IMR-90 (cell line): ENCODE results near the gene TRIM32. TPM values are rescaled to one million over a fixed set of nuclear protein-coding genes. Genes with fewer than 3 reads are reported as not detected.

Source experiments
- ATAC-seq: fragments of 200-7000 bp; cut with Tn5 transposase; 2 replicates; pipeline ENCODE4 v1.9.1; 2020; ENCODE audit warnings: low read depth, mild to moderate bottlenecking, moderate library complexity
- BruUV-seq: library from RNA; stranded (reverse); fragments of 400-500 nt; replicated peaks from 2 replicates; lab custom pipeline; 2021; lab: Mats Ljungman, UMichigan
- CTCF ChIA-PET: fragments of 300-600 bp; formaldehyde crosslinking; extraction: SDS; loops from one replicate; lab custom pipeline; 2021; ENCODE audit warnings: antibody characterized with exemption; lab: Yijun Ruan, JAX
- POLR2A ChIA-PET: fragments of 300-600 bp; sonication (Branson Sonifier 250); formaldehyde crosslinking; loops from one replicate; lab custom pipeline; 2022; ENCODE audit warnings: antibody characterized with exemption; ENCODE audit not compliant: unreplicated experiment; lab: Charles Lee
- DNase-seq: peaks from one replicate; pipeline ENCODE4 v3.0.0; 2013
- H2AFZ ChIP-seq: replicated peaks from 2 replicates; pipeline ENCODE3; 2013; ENCODE audit warnings: low read length, mild to moderate bottlenecking; ENCODE audit not compliant: poor library complexity
- H2AK5ac ChIP-seq: 2 replicates; pipeline ENCODE4 v1.6.1; 2013; ENCODE audit warnings: low read depth, low read length, inconsistent platforms
- H2AK9ac ChIP-seq: replicated peaks from 2 replicates; pipeline ENCODE3; 2013; ENCODE audit warnings: mild to moderate bottlenecking, low read depth, low read length, moderate library complexity; ENCODE audit not compliant: poor library complexity
- H2BK120ac ChIP-seq: 2 replicates; pipeline ENCODE4 v1.6.1; 2013; ENCODE audit warnings: low read depth, low read length, inconsistent platforms
- H2BK15ac ChIP-seq: 3 replicates; pipeline ENCODE4 v1.6.1; 2013; ENCODE audit warnings: low read depth, low read length, inconsistent platforms
- H2BK20ac ChIP-seq: 2 replicates; pipeline ENCODE4 v1.6.1; 2013; ENCODE audit warnings: low read depth, mild to moderate bottlenecking, inconsistent platforms, low read length, moderate library complexity
- H2BK5ac ChIP-seq: 2 replicates; pipeline ENCODE4 v1.6.1; 2013; ENCODE audit warnings: mild to moderate bottlenecking, low read depth, low read length, inconsistent platforms; ENCODE audit not compliant: poor library complexity, severe bottlenecking
- H3K14ac ChIP-seq: replicated peaks from 2 replicates; pipeline ENCODE4 v1.6.1; 2013; ENCODE audit warnings: low read depth, low read length, inconsistent platforms
- H3K18ac ChIP-seq: 2 replicates; pipeline ENCODE4 v1.6.1; 2013; ENCODE audit warnings: low read depth, low read length, control low read depth
- H3K23ac ChIP-seq: 2 replicates; pipeline ENCODE4 v1.6.1; 2013; ENCODE audit warnings: low read depth, low read length, inconsistent platforms
- H3K27ac ChIP-seq: 2 replicates; pipeline ENCODE4 v1.5.1; 2013; ENCODE audit warnings: mild to moderate bottlenecking, control low read depth, low read length; ENCODE audit not compliant: insufficient read depth
- H3K27me3 ChIP-seq: 2 replicates; pipeline ENCODE4 v1.6.1; 2013; ENCODE audit warnings: low read length; ENCODE audit not compliant: control insufficient read depth, insufficient read depth
- H3K36me3 ChIP-seq: 2 replicates; pipeline ENCODE4 v1.6.1; 2013; ENCODE audit warnings: low read length, mixed read lengths; ENCODE audit not compliant: control insufficient read depth, insufficient read depth
- H3K4ac ChIP-seq: 2 replicates; pipeline ENCODE4 v1.6.1; 2013; ENCODE audit warnings: low read depth, low read length, inconsistent platforms
- H3K4me1 ChIP-seq: 2 replicates; pipeline ENCODE4 v1.6.1; 2013; ENCODE audit warnings: low read length, mixed read lengths; ENCODE audit not compliant: control insufficient read depth, insufficient read depth
- H3K4me2 ChIP-seq: 2 replicates; pipeline ENCODE4 v1.6.1; 2013; ENCODE audit warnings: low read depth, mild to moderate bottlenecking, control low read depth, low read length, moderate library complexity
- H3K4me3 ChIP-seq: 2 replicates; pipeline ENCODE4 v1.5.1; 2013; ENCODE audit warnings: low read depth, mild to moderate bottlenecking, control low read depth, low read length, moderate library complexity; ENCODE audit not compliant: insufficient read depth
- H3K56ac ChIP-seq: 2 replicates; pipeline ENCODE4 v1.6.1; 2013; ENCODE audit warnings: low read length, inconsistent platforms; ENCODE audit not compliant: insufficient read depth; ENCODE audit errors: extremely low read depth
- H3K79me1 ChIP-seq, 2 experiments: 2 replicates each; pipeline ENCODE4 v1.6.1; 2013; ENCODE audit warnings: low read length in 2 of 2, inconsistent platforms in 1 of 2, low read depth in 1 of 2
- H3K9ac ChIP-seq: 2 replicates; pipeline ENCODE4 v1.6.1; 2013; ENCODE audit warnings: low read depth, low read length, control low read depth
- H3K9me1 ChIP-seq: 2 replicates; pipeline ENCODE4 v1.6.1; 2013; ENCODE audit warnings: low read length, inconsistent platforms; ENCODE audit not compliant: insufficient read depth
- H3K9me3 ChIP-seq: 2 replicates; pipeline ENCODE4 v1.6.1; 2013; ENCODE audit warnings: low read length; ENCODE audit not compliant: control insufficient read depth, insufficient read depth
- H4K20me1 ChIP-seq: 2 replicates; pipeline ENCODE4 v1.6.1; 2013; ENCODE audit warnings: low read length, inconsistent platforms; ENCODE audit not compliant: insufficient read depth
- H4K5ac ChIP-seq: 2 replicates; pipeline ENCODE4 v1.6.1; 2013; ENCODE audit warnings: mild to moderate bottlenecking, low read depth, low read length, control low read depth
- H4K8ac ChIP-seq, 2 experiments: 2 replicates each; pipeline ENCODE4 v1.6.1; 2013; ENCODE audit warnings: low read depth in 2 of 2, low read length in 2 of 2, control low read depth in 1 of 2, inconsistent platforms in 1 of 2
- H4K91ac ChIP-seq: 2 replicates; pipeline ENCODE4 v1.6.1; 2013; ENCODE audit warnings: low read depth, low read length, inconsistent platforms; ENCODE audit not compliant: insufficient read depth
- BHLHE40 ChIP-seq: fragments of 150-350 bp; IDR thresholded peaks from 2 replicates; pipeline ENCODE4 v1.6.1; 2016; ENCODE audit warnings: mild to moderate bottlenecking, low read depth, low read length
- CHD1 ChIP-seq: IDR thresholded peaks from 2 replicates; pipeline ENCODE4 v1.6.1; 2012; ENCODE audit warnings: low read depth, low read length, improper control_type of control experiment
- MAFK ChIP-seq: IDR thresholded peaks from 2 replicates; pipeline ENCODE4 v1.6.1; 2012; ENCODE audit warnings: low read depth, low read length, improper control_type of control experiment
- MAZ ChIP-seq: IDR thresholded peaks from 2 replicates; pipeline ENCODE4 v1.6.1; 2012; ENCODE audit warnings: low read depth, mild to moderate bottlenecking, low read length, improper control_type of control experiment, moderate library complexity, borderline replicate concordance
- MXI1 ChIP-seq: IDR thresholded peaks from 2 replicates; pipeline ENCODE4 v1.6.1; 2012; ENCODE audit warnings: low read depth, mild to moderate bottlenecking, low read length, moderate library complexity, borderline replicate concordance
- POLR2A ChIP-seq: IDR thresholded peaks from 2 replicates; pipeline ENCODE4 v1.6.1; 2012; ENCODE audit warnings: mild to moderate bottlenecking, low read depth, low read length
- RCOR1 ChIP-seq: IDR thresholded peaks from 2 replicates; pipeline ENCODE4 v1.6.1; 2012; ENCODE audit warnings: mild to moderate bottlenecking, low read length, improper control_type of control experiment; ENCODE audit not compliant: insufficient replicate concordance
- RFX5 ChIP-seq: IDR thresholded peaks from 2 replicates; pipeline ENCODE4 v1.8.0; 2012; ENCODE audit warnings: low read depth, mild to moderate bottlenecking, low read length, moderate library complexity
- SMC3 ChIP-seq: fragments of 150-350 bp; IDR thresholded peaks from 2 replicates; pipeline ENCODE4 v1.6.1; 2016; ENCODE audit warnings: low read depth, mild to moderate bottlenecking, antibody characterized with exemption, low read length, moderate library complexity
- WGBS, 2 experiments: methylation state at CpG; one replicate each; pipeline versions ENCODE4 v1.1.5 to v1.1.7; 2013; ENCODE audit warnings: missing lambda C conversion rate in 2 of 2; ENCODE audit not compliant: insufficient read length in 1 of 2; ENCODE audit errors: extremely low coverage in 2 of 2; 5-methylcytosine and 5-hydroxymethylcytosine counted together
- dilution Hi-C: fragments of 300-500 bp; cut with HindIII; formaldehyde crosslinking; loops from one replicate; pipeline ENCODE4 v1.14.3; 2018; ENCODE audit warnings: low sequenced_read_pairs; ENCODE audit not compliant: unreplicated experiment
- in situ Hi-C: fragments of 300-500 bp; cut with MboI; formaldehyde crosslinking; loops from 3 replicates; pipeline ENCODE4 v1.14.3; 2019; ENCODE audit warnings: low sequenced_read_pairs, inconsistent platforms, mixed read lengths
- intact Hi-C: fragments of 100-400 bp; cut with micrococcal nuclease; formaldehyde crosslinking; loops from 2 replicates; pipeline ENCODE4 v1.10.0; 2022
- polyA plus RNA-seq, 3 experiments: library from polyadenylated mRNA; depleted of rRNA; stranded (reverse); fragments of >200 nt; gene quantifications; 2 replicates each; pipeline ENCODE4 v1.2.3, GENCODE V29; 2012; ENCODE audit warnings: low replicate concordance in 1 of 3
- total RNA-seq: library from RNA; depleted of rRNA; stranded (reverse); fragments of >200 nt; gene quantifications from 2 replicates; pipeline ENCODE4 v1.2.3, GENCODE V29; 2012
- TF ChIP-seq, protein P1 (sequence below): conservative IDR thresholded peaks from 2 replicates; pipeline ENCODE4 v1.5.1; 2012; ENCODE audit warnings: mild to moderate bottlenecking, low read depth, low read length, improper control_type of control experiment
- TF ChIP-seq, protein P2 (sequence below): fragments of 150-350 bp; IDR thresholded peaks from 2 replicates; pipeline ENCODE4 v1.6.1; 2017; ENCODE audit warnings: mild to moderate bottlenecking, antibody characterized with exemption, low read length, low read depth

The TRIM32 gene
- total and polyA plus RNA-seq, 2 of the 4 experiments (the other 2 are of a cell fraction), result 12.8 to 31.0 TPM

DNA sequence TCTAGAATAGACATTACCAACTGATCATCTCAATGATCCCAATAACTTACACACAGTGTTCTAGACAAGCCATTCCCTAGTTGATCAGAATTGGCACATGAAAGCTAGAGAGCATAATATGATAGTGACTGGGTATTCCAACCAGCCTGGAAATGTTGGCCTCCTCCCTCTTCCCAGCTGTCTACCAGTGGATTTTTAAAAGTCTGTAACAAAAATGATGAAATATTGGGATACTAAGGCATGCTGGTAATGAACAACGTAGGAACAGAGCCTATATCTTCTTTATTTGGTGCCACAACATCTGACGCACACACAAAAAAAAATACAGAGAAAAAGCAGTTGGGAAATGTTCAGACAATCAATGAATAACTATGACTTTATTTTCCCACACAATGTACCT, 34.8 kb downstream of the TRIM32 start:
- H3K9ac ChIP-seq, result no peak overlapping the region
- no peak overlapping the region for H3K4ac ChIP-seq
- H3K79me1 ChIP-seq, result no peaks in the 10 kb centered on the region
- no peaks in the 10 kb centered on the region for H3K9me1 ChIP-seq
- H3K18ac ChIP-seq, result no peak overlapping the region
- H2BK20ac ChIP-seq, result no peak overlapping the region
- no peak overlapping the region for H2AK9ac ChIP-seq
- no peak for DNase-seq
- H2AFZ ChIP-seq, result no peak overlapping the region
- TF ChIP-seq BHLHE40, result no peak
- no peak for TF ChIP-seq MAZ
- no peak for TF ChIP-seq RCOR1
- TF ChIP-seq, protein P1, sequence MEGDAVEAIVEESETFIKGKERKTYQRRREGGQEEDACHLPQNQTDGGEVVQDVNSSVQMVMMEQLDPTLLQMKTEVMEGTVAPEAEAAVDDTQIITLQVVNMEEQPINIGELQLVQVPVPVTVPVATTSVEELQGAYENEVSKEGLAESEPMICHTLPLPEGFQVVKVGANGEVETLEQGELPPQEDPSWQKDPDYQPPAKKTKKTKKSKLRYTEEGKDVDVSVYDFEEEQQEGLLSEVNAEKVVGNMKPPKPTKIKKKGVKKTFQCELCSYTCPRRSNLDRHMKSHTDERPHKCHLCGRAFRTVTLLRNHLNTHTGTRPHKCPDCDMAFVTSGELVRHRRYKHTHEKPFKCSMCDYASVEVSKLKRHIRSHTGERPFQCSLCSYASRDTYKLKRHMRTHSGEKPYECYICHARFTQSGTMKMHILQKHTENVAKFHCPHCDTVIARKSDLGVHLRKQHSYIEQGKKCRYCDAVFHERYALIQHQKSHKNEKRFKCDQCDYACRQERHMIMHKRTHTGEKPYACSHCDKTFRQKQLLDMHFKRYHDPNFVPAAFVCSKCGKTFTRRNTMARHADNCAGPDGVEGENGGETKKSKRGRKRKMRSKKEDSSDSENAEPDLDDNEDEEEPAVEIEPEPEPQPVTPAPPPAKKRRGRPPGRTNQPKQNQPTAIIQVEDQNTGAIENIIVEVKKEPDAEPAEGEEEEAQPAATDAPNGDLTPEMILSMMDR, result no peak
- no peak for TF ChIP-seq RFX5
- TF ChIP-seq MAFK, result no peak
- TF ChIP-seq POLR2A, result no peak
- no peak for TF ChIP-seq MXI1
- TF ChIP-seq, protein P2, sequence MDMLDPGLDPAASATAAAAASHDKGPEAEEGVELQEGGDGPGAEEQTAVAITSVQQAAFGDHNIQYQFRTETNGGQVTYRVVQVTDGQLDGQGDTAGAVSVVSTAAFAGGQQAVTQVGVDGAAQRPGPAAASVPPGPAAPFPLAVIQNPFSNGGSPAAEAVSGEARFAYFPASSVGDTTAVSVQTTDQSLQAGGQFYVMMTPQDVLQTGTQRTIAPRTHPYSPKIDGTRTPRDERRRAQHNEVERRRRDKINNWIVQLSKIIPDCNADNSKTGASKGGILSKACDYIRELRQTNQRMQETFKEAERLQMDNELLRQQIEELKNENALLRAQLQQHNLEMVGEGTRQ, result no peak
- TF ChIP-seq SMC3, result no peak
- no peak for TF ChIP-seq CHD1
- POLR2A ChIA-PET, result no interaction called here
- H2BK5ac ChIP-seq, result no peak overlapping the region
- in situ Hi-C loops, result no loop called here
- CTCF ChIA-PET, result interaction anchor here (0.9 kb wide), 1 partner anchor 15 kb away, joined by 3 read pairs; no protein-coding TSS in a partner anchor
- no peak overlapping the region for H2BK15ac ChIP-seq
- H3K23ac ChIP-seq, result no peak overlapping the region
- no peak overlapping the region for H3K56ac ChIP-seq
- H3K4me3 ChIP-seq, result no peak overlapping the region
- H3K27me3 ChIP-seq, result peaks cover 11% of the 10 kb centered on the region
- no peaks in the 10 kb centered on the region for H4K20me1 ChIP-seq
- H3K4me2 ChIP-seq, result no peak overlapping the region
- intact Hi-C loops, result no loop called here
- H3K27ac ChIP-seq, result no peak overlapping the region
- H4K5ac ChIP-seq, result no peak overlapping the region
- no peak for ATAC-seq
- no peak overlapping the region for H3K14ac ChIP-seq
- no TSS peak for BruUV-seq
- no peak overlapping the region for H4K91ac ChIP-seq
- no peaks in the 10 kb centered on the region for H3K4me1 ChIP-seq
- no peak overlapping the region for H2AK5ac ChIP-seq
- dilution Hi-C loops, result no loop called here
- H3K36me3 ChIP-seq, result no peaks in the 10 kb centered on the region
- no CpG with 5 or more reads among the region's 2 CpGs for WGBS, 2 experiments
- H2BK120ac ChIP-seq, result no peak overlapping the region
- H3K9me3 ChIP-seq, result no peaks in the 10 kb centered on the region
- H4K8ac ChIP-seq, result no peak overlapping the region
